Ectodermal cell (in vitro differentiated cells): ENCODE results near the gene ZNF260. TPM values are rescaled to one million over a fixed set of nuclear protein-coding genes. Genes with fewer than 3 reads are reported as not detected.
A peak's percentile ranks its signal among the peaks of the same experiment; 100 is the strongest.

Experiments used
- H3K27ac ChIP-seq: 2 replicates; pipeline ENCODE4 v1.7.0; 2013; ENCODE audit warnings: mild to moderate bottlenecking, low read depth, low read length; ENCODE audit not compliant: insufficient read depth, poor library complexity, severe bottlenecking
- H3K27me3 ChIP-seq: 2 replicates; pipeline ENCODE4 v1.7.0; 2013; ENCODE audit warnings: mild to moderate bottlenecking, low read length; ENCODE audit not compliant: insufficient read depth, control insufficient read depth, poor library complexity, severe bottlenecking
- H3K36me3 ChIP-seq: one replicate; pipeline ENCODE4 v1.7.0; 2013; ENCODE audit warnings: low read length; ENCODE audit not compliant: control insufficient read depth, insufficient read depth
- H3K4me1 ChIP-seq: one replicate; pipeline ENCODE4 v1.7.0; 2013; ENCODE audit warnings: low read length; ENCODE audit not compliant: control insufficient read depth, insufficient read depth
- H3K4me3 ChIP-seq: 2 replicates; pipeline ENCODE4 v1.7.0; 2013; ENCODE audit warnings: low read depth, low read length, control low read depth; ENCODE audit not compliant: insufficient read depth
- H3K9me3 ChIP-seq: 2 replicates; pipeline ENCODE4 v1.7.0; 2013; ENCODE audit warnings: mild to moderate bottlenecking, low read length, moderate library complexity; ENCODE audit not compliant: control insufficient read depth
- WGBS, 2 experiments: methylation state at CpG; one replicate each; pipeline ENCODE4 v1.1.7; 2013; ENCODE audit warnings: missing lambda C conversion rate in 2 of 2; 5-methylcytosine and 5-hydroxymethylcytosine counted together
- polyA plus RNA-seq, 4 experiments: library from polyadenylated mRNA; stranded (reverse); fragments of 50-300 nt; gene quantifications; one replicate each; pipeline ENCODE4 v1.2.3, GENCODE V29; 2013

ZNF260 gene
- 29.6 TPM for polyA plus RNA-seq (2013, experiment 1 of 4)
- polyA plus RNA-seq (2013, experiment 2 of 4) = 40.2 TPM
- 29.2 TPM for polyA plus RNA-seq (2013, experiment 3 of 4)
- 32.3 TPM for polyA plus RNA-seq (2013, experiment 4 of 4)

- Histone ChIP-seq H3K36me3 (peaks cover 33% of the 10 kb centered on the region), H3K4me1 (no peaks in the 10 kb centered on the region)
- WGBS, 2 experiments = 0 to 1% methylated on average over 55 of the region's 55 CpGs
These were observed at the start of gene ZNF260 for GRCh38 chr19:36528194-36528920. Gene ZNF260 (minus strand): TSS chr19:36528271. CDS start chr19:36515238, 13,033 bp downstream.

DNA sequence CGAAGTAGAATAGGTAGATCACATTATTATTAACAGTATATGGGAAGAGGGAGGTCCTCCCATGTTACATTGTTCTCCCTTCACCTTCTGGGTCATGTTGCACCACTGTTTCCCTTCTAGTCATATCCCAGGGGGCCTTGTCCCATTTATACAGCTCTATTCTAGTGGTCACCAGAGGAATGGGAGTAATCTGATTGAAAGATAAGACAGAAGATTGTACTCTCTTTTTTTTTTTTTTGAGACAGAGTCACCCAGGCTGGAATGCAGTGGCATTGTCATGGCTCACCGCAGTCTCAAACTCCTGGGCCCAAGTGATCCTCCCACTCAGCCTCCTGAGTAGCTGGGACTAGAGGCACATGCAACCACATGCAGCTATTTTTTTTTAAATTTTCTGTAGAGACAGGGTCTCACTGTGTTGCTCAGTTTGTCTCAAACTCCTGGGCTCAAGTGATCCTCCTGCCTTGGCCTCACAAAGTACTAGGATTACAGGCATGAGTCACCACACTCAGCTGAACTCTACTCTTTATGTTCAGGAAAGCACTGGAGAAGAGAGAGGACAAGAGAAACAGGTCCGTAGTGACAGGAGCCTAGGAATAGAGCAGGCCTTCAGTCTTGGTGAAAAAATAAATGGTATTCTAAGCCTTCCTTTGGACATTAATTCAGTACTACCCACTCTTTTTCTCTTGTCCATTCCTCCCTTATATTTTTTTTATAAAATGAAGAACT, 49.4 kb upstream of the ZNF260 start:
- no peaks in the 10 kb centered on the region for H3K9me3 ChIP-seq
- peaks cover 25% of the 10 kb centered on the region for H3K36me3 ChIP-seq

More at GRCh38 chr19:36528194-36528920, at the start of gene ZNF260:
- Histone ChIP-seq H3K27ac (peak within 1 kb of the TSS; percentile 95), H3K27me3 (no peaks in the 10 kb centered on the region), H3K4me3 (peak within 1 kb of the TSS; percentile 83), H3K9me3 (no peaks in the 10 kb centered on the region)

GRCh38 chr19:36574741-36575140, 46.7 kb upstream of the ZNF260 start:
- 97 to 98% methylated on average over 2 of the region's 2 CpGs for WGBS, 2 experiments
- H3K36me3 ChIP-seq = peaks cover 3% of the 10 kb centered on the region
- H3K27me3 ChIP-seq = no peaks in the 10 kb centered on the region
- H3K27ac ChIP-seq = no peak overlapping the region
- H3K4me1 ChIP-seq = peaks cover 6% of the 10 kb centered on the region
- H3K9me3 ChIP-seq = no peaks in the 10 kb centered on the region
- H3K4me3 ChIP-seq = peak overlapping the region; percentile 80

More for the DNA sequence above, 49.4 kb upstream of the ZNF260 start:
- no peak overlapping the region for H3K27ac ChIP-seq
- H3K27me3 ChIP-seq = no peaks in the 10 kb centered on the region
- H3K4me3 ChIP-seq = no peak overlapping the region
- 91 to 95% methylated on average over 3 of the region's 3 CpGs for WGBS, 2 experiments
- no peaks in the 10 kb centered on the region for H3K4me1 ChIP-seq

GRCh38 chr19:36573895-36574720, 46.0 kb upstream of the ZNF260 start:
- H3K27ac ChIP-seq = no peak overlapping the region
- peaks cover 4% of the 10 kb centered on the region for H3K36me3 ChIP-seq
- 36 to 39% methylated on average over 17 to 18 of the region's 18 CpGs for WGBS, 2 experiments
- no peaks in the 10 kb centered on the region for H3K27me3 ChIP-seq
- H3K4me3 ChIP-seq = peak overlapping the region; percentile 80
- no peaks in the 10 kb centered on the region for H3K9me3 ChIP-seq
- peaks cover 6% of the 10 kb centered on the region for H3K4me1 ChIP-seq

GRCh38 chr19:36573020-36573894, 45.2 kb upstream of the ZNF260 start, which contains the start of gene ZNF529:
Gene ZNF529 (minus strand): TSS chr19:36573292. CDS start chr19:36572346, 946 bp downstream.
- peak within 1 kb of the TSS; percentile 76 for H3K27ac ChIP-seq
- H3K9me3 ChIP-seq = no peaks in the 10 kb centered on the region
- H3K27me3 ChIP-seq = no peaks in the 10 kb centered on the region
- peaks cover 5% of the 10 kb centered on the region for H3K36me3 ChIP-seq
- peak within 1 kb of the TSS; percentile 80 for H3K4me3 ChIP-seq
- WGBS, 2 experiments = 0% methylated on average over 66 of the region's 66 CpGs
- peaks cover 6% of the 10 kb centered on the region for H3K4me1 ChIP-seq

- H3K9me3 ChIP-seq = no peaks in the 10 kb centered on the region
- H3K4me1 ChIP-seq = peaks cover 6% of the 10 kb centered on the region
- no peaks in the 10 kb centered on the region for H3K27me3 ChIP-seq
- WGBS, 2 experiments = 3 to 4% methylated on average over 10 of the region's 11 CpGs
- peak overlapping the region; percentile 80 for H3K4me3 ChIP-seq
- H3K27ac ChIP-seq = no peak overlapping the region
- peaks cover 5% of the 10 kb centered on the region for H3K36me3 ChIP-seq
These were observed 44.5 kb upstream of the ZNF260 start for GRCh38 chr19:36572593-36573019.

GRCh38 chr19:36564391-36564790, 36.3 kb upstream of the ZNF260 start:
- WGBS, 2 experiments = 100% methylated on average over 1 of the region's 1 CpG
- Histone ChIP-seq H3K36me3 (peaks cover 14% of the 10 kb centered on the region), H3K4me1 (no peaks in the 10 kb centered on the region), H3K27me3 (no peaks in the 10 kb centered on the region), H3K4me3 (no peak overlapping the region), H3K9me3 (peaks cover 2% of the 10 kb centered on the region), H3K27ac (no peak overlapping the region)

GRCh38 chr19:36547001-36547732, 19.1 kb upstream of the ZNF260 start:
- no peaks in the 10 kb centered on the region for H3K4me1 ChIP-seq
- no peak overlapping the region for H3K4me3 ChIP-seq
- peaks cover 65% of the 10 kb centered on the region for H3K36me3 ChIP-seq
- no peak overlapping the region for H3K27ac ChIP-seq
- peaks cover 12% of the 10 kb centered on the region for H3K9me3 ChIP-seq
- WGBS, 2 experiments = 93 to 100% methylated on average over 5 of the region's 5 CpGs
- H3K27me3 ChIP-seq = no peaks in the 10 kb centered on the region
